HG03045 (cell line): ENCODE measurements around the gene SCN1B.
"Not testable (repeated sequence)": the region's sequence is repeated elsewhere in the genome, so short reads cannot be mapped to it uniquely, and the experiment has no call there.

Source experiments
- ATAC-seq: cut with Tn5 transposase; IDR thresholded peaks from one replicate; pipeline ENCODE4 v1.9.1; 2021; ENCODE audit warnings: mild to moderate bottlenecking, moderate library complexity; ENCODE audit not compliant: unreplicated experiment

Gene SCN1B

GRCh38 chr19:35030257-35031071, at the start of gene SCN1B:
TSS of gene SCN1B (plus strand) at chr19:35030470. CDS start at chr19:35030821, 351 bp downstream.
- no peak for ATAC-seq

- no peak for ATAC-seq
Measured at GRCh38 chr19:34982275-34982674, 48.0 kb upstream of the SCN1B start.

- no peak for ATAC-seq
Measured at GRCh38 chr19:34983786-34984185, 46.5 kb upstream of the SCN1B start.

GRCh38 chr19:34984287-34984686, 46.0 kb upstream of the SCN1B start:
- ATAC-seq = no peak

GRCh38 chr19:34985249-34986022, 44.8 kb upstream of the SCN1B start:
- no peak for ATAC-seq

GRCh38 chr19:34988119-34988518, 42.2 kb upstream of the SCN1B start:
- ATAC-seq = no peak

GRCh38 chr19:34989298-34989697, 41.0 kb upstream of the SCN1B start:
- no peak for ATAC-seq

- ATAC-seq = no peak
Measured at GRCh38 chr19:34990578-34991192, 39.6 kb upstream of the SCN1B start.

- no peak for ATAC-seq
Measured at GRCh38 chr19:34991542-34992333, 38.5 kb upstream of the SCN1B start.

- ATAC-seq = not testable (repeated sequence)
Measured at GRCh38 chr19:34992582-34992981, 37.7 kb upstream of the SCN1B start.

- ATAC-seq = no peak
Measured at GRCh38 chr19:34994286-34994642, 36.0 kb upstream of the SCN1B start.

- ATAC-seq = no peak
Measured at GRCh38 chr19:34994643-34995541, 35.4 kb upstream of the SCN1B start.

GRCh38 chr19:34995551-34995950, 34.7 kb upstream of the SCN1B start:
- no peak for ATAC-seq

GRCh38 chr19:34997071-34997617, 33.1 kb upstream of the SCN1B start:
- no peak for ATAC-seq

GRCh38 chr19:34998224-34998623, 32.0 kb upstream of the SCN1B start:
- ATAC-seq = not testable (repeated sequence)

GRCh38 chr19:34998777-34999497, 31.3 kb upstream of the SCN1B start:
- peak; percentile 13 for ATAC-seq

GRCh38 chr19:34999498-35000337, 30.6 kb upstream of the SCN1B start, which contains the start of gene GRAMD1A:
TSS of gene GRAMD1A (plus strand) at chr19:35000323. CDS start at chr19:35000479, 156 bp downstream.
- peak; percentile 53 for ATAC-seq

GRCh38 chr19:35000338-35000646, 30.0 kb upstream of the SCN1B start:
- ATAC-seq = no peak
